ENCODE results near the gene MAP4K2. TPM values are rescaled to one million over a fixed set of nuclear protein-coding genes. Genes with fewer than 3 reads are reported as not detected.

The MAP4K2 gene
- total and polyA plus RNA-seq, 2 experiments from 2014 or later, result 16.1 to 35.9 TPM

DNA sequence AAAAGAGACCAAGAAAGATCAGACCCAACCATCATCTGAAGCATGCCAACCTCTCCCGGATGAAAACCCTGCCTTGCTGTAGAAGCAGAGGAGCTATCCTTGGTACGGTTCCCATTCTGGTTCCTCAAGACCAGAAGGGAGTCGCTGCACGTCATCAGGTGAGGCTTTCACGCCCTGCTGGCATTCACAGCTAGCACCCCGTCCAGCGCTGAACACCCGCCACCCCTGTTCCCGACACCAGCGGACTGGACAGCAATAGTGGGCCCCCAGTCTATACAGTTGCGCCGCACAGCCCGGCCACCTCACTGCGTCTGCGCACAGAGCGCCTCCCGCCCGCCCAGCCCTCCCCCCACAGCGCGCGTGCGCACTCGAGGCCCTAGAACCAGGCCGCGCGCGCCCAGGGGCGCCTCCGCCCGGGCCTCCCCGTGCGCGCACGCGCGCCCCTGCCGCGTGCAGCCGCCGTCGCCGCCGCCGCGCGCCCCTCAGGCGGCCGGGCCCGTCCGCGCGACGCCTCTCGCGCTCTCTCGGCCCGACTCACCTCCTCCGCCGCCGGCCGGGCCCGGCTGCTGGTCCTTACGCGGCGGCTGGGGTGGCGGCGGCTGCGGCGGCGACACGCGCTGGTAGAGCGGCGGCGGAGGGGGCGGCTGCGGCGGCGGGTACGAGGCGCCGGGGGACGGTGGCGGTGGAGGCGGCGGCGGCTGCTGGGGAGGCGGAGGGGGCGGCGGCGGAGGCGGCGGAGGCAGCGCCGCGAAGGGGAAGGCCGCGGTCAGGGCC lies 25.4 kb downstream of the MAP4K2 start:
- Histone ChIP-seq H3K27me3 (no peaks in the 10 kb centered on the region), H3K9me3 (ENCODE audit: low read depth) (no peaks in the 10 kb centered on the region), H3K4me3 (peak overlapping the region; percentile 87), H3K4me1 (ENCODE audit: low read depth) (peaks cover 21% of the 10 kb centered on the region), H3K36me3 (peaks cover 35% of the 10 kb centered on the region), H3K27ac (peak overlapping the region; percentile 99)
- DNase-seq (ENCODE audit: low read depth in 1 of 2, low spot score in 1 of 2), result peak; percentile 83 to 90
- TF ChIP-seq, protein P1, sequence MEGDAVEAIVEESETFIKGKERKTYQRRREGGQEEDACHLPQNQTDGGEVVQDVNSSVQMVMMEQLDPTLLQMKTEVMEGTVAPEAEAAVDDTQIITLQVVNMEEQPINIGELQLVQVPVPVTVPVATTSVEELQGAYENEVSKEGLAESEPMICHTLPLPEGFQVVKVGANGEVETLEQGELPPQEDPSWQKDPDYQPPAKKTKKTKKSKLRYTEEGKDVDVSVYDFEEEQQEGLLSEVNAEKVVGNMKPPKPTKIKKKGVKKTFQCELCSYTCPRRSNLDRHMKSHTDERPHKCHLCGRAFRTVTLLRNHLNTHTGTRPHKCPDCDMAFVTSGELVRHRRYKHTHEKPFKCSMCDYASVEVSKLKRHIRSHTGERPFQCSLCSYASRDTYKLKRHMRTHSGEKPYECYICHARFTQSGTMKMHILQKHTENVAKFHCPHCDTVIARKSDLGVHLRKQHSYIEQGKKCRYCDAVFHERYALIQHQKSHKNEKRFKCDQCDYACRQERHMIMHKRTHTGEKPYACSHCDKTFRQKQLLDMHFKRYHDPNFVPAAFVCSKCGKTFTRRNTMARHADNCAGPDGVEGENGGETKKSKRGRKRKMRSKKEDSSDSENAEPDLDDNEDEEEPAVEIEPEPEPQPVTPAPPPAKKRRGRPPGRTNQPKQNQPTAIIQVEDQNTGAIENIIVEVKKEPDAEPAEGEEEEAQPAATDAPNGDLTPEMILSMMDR (IDR thresholded peaks at IDR 0.05; ENCODE audit: low read depth, low read length), result no peak

DNA sequence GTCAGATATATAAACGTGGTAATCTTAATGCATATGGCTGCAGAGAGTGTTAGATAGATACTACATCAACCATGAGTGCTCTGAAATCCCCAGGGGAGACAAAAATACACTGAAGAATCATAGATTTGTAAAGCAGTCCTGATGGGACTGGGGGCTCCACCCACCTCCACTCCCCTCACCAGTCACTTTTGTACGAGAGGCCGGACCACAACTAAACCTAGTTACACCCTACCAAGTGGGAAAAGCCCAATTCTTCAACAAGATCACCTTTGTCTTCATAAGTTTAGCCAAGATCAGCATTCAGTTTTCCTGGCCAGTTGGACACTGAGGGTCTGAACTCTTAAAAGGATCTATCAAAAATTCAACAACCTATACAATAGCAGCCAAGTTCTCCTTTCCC lies 26.1 kb downstream of the MAP4K2 start:
- no peak for DNase-seq (ENCODE audit: low read depth in 1 of 2, low spot score in 1 of 2)
- Histone ChIP-seq H3K36me3 (peaks cover 42% of the 10 kb centered on the region), H3K27me3 (no peaks in the 10 kb centered on the region), H3K4me3 (peak overlapping the region; percentile 87), H3K27ac (peak overlapping the region; percentile 69), H3K9me3 (ENCODE audit: low read depth) (no peaks in the 10 kb centered on the region), H3K4me1 (ENCODE audit: low read depth) (peaks cover 21% of the 10 kb centered on the region)
- TF ChIP-seq, protein P1 (IDR thresholded peaks at IDR 0.05; ENCODE audit: low read depth, low read length), result no peak

DNA sequence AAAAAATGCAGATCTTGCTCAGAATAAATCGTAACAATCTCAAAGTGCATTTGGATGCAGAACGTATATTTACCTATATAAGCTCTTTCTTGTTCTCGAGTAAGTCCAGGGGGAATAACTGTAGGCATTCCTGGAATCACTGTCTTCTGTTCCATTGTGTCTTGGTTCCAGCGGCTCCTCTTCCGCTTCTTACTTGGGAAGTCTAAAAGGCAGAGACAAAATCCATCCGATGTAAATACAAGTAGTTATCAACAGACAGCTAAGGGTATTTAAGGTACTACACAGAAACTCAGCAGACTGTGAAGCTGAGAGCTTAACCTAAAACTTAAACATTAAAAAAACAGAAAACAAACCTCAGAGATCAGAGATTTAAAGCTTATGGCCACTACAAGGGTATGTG lies 26.6 kb downstream of the MAP4K2 start:
- H3K9me3 ChIP-seq (ENCODE audit: low read depth), result no peaks in the 10 kb centered on the region
- DNase-seq (ENCODE audit: low read depth in 1 of 2, low spot score in 1 of 2), result no peak
- TF ChIP-seq, protein P1 (IDR thresholded peaks at IDR 0.05; ENCODE audit: low read depth, low read length), result no peak
- peaks cover 21% of the 10 kb centered on the region for H3K4me1 ChIP-seq (ENCODE audit: low read depth)
- no peak overlapping the region for H3K27ac ChIP-seq
- no peaks in the 10 kb centered on the region for H3K27me3 ChIP-seq
- H3K4me3 ChIP-seq, result peak overlapping the region; percentile 87
- peaks cover 47% of the 10 kb centered on the region for H3K36me3 ChIP-seq

DNA sequence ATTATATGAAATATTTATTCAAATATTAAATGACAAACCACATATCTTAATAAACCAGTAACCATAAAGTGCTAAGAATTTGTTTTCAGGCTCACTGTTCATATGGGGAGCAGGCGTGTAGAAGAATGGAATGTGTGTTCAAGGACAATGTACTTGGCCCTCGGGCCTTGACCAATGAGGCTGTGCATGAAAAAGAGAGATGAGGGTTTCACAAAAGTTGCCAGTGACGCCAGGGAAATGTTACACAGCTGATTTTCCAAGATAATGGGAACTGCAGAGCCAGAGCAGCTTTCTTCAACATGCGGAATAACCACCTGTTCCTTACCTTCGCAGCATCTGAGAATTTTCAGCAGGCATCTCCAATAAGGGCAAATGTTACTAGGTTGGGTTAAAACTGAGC lies 28.9 kb downstream of the MAP4K2 start:
- peaks cover 15% of the 10 kb centered on the region for H3K4me1 ChIP-seq (ENCODE audit: low read depth)
- H3K27ac ChIP-seq, result no peak overlapping the region
- H3K9me3 ChIP-seq (ENCODE audit: low read depth), result no peaks in the 10 kb centered on the region
- H3K27me3 ChIP-seq, result no peaks in the 10 kb centered on the region
- H3K4me3 ChIP-seq, result no peak overlapping the region
- peaks cover 70% of the 10 kb centered on the region for H3K36me3 ChIP-seq
- TF ChIP-seq, protein P1 (IDR thresholded peaks at IDR 0.05; ENCODE audit: low read depth, low read length), result no peak
- no peak for DNase-seq (ENCODE audit: low read depth in 1 of 2, low spot score in 1 of 2)

DNA sequence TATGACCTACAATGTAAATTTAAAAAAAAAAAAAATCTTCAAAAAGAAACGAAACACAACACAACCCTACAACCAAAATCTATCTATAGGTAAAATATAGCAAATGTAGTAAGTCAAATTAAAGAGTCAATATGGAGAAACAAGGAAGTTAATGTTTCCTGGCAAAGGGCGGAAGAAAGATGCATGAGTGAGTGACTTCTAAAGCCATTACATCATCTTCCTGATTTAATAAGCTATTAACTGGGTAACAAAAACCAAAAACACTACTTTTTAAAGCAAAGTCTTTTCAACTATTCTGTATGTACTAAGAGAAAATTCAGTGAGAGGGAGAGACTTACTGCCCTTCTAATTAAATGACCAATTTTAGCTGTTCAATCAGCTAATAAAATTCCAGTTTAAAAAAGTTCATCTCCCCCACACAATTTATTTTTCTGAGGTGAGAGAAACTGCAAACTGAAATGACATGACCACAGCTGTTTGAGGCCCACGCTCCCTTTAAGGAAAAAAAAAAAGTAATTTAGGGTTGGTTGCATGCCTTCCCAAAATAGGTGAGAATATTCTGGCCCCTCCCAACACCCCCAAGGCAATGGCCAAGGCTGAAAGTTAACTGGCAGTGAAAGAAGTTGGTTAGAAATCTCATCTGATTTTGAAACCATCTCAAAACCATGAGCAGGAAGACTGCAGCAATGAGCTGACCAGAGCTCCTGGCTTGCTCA lies 30.6 kb downstream of the MAP4K2 start:
- TF ChIP-seq, protein P1 (IDR thresholded peaks at IDR 0.05; ENCODE audit: low read depth, low read length), result no peak
- Histone ChIP-seq H3K9me3 (ENCODE audit: low read depth) (no peaks in the 10 kb centered on the region), H3K4me3 (no peak overlapping the region), H3K27ac (no peak overlapping the region), H3K27me3 (no peaks in the 10 kb centered on the region), H3K36me3 (peaks cover 87% of the 10 kb centered on the region), H3K4me1 (ENCODE audit: low read depth) (peaks cover 15% of the 10 kb centered on the region)
- no peak for DNase-seq (ENCODE audit: low read depth in 1 of 2, low spot score in 1 of 2)
